ENCODE data around the gene RYK. TPM values are rescaled to one million over a fixed set of nuclear protein-coding genes. Genes with fewer than 3 reads are reported as not detected.

The RYK gene
- total RNA-seq, 1 experiment from 2014 or later, result 60.6 TPM

GRCh38 chr3:134236505-134237170 lies 14.0 kb downstream of the RYK start:
- Histone ChIP-seq H2BK12ac (ENCODE audit: insufficient read length, low read depth, low read length) (no peak overlapping the region), H2BK20ac (ENCODE audit: low read depth, low read length, poor library complexity, severe bottlenecking) (no peak overlapping the region), H3K4me2 (ENCODE audit: insufficient read depth, insufficient read length, low read length) (no peak overlapping the region), H3K27ac (ENCODE audit: insufficient read length, low read depth, low read length) (no peak overlapping the region), H4K91ac (ENCODE audit: insufficient read length, low read depth, low read length) (no peak overlapping the region), H2AFZ (ENCODE audit: low read length) (no peak overlapping the region), H2BK15ac (ENCODE audit: low read depth, low read length) (no peak overlapping the region), H3K4me1 (ENCODE audit: insufficient read depth, low read length) (no peaks in the 10 kb centered on the region; the same call in 1 of the 2 replicates), H2BK5ac (ENCODE audit: insufficient read length, low read length) (no peak overlapping the region), H3K23me2 (ENCODE audit: insufficient read length, low read depth, low read length, poor library complexity, severe bottlenecking) (no peaks in the 10 kb centered on the region), H3K56ac (ENCODE audit: insufficient read length, low read depth, low read length) (no peak overlapping the region), H3K4ac (ENCODE audit: low read depth, low read length) (no peak overlapping the region), H4K8ac (replicated peaks; ENCODE audit: insufficient read length, low read depth, low read length) (no peak overlapping the region), H3K18ac (ENCODE audit: insufficient read length, low read depth, low read length) (no peak overlapping the region), H2BK120ac (ENCODE audit: low read depth, low read length, poor library complexity, severe bottlenecking) (no peak overlapping the region), H4K20me1 (ENCODE audit: control insufficient read depth, insufficient read depth, insufficient read length) (no peaks in the 10 kb centered on the region), H3K14ac (ENCODE audit: insufficient read depth, low read length) (no peak overlapping the region), H3K79me2 (ENCODE audit: insufficient read depth, low read length) (peaks cover 37% of the 10 kb centered on the region; the same call in 1 of the 2 replicates), H3K23ac (ENCODE audit: insufficient read length, low read depth, low read length) (no peak overlapping the region), H3K9ac (ENCODE audit: extremely low read depth, insufficient read length, low read length) (no peak overlapping the region), H3T11ph (ENCODE audit: low read length) (no peak overlapping the region), H3K27me3 (ENCODE audit: insufficient read depth, low read length) (no peaks in the 10 kb centered on the region), H3K9me3 (ENCODE audit: control insufficient read depth, low read depth, low read length) (no peaks in the 10 kb centered on the region), H4K5ac (ENCODE audit: insufficient read length, low read depth, low read length) (no peak overlapping the region), H2AK5ac (ENCODE audit: insufficient read length, low read length) (no peak overlapping the region), H3K79me1 (ENCODE audit: insufficient read depth, low read depth, low read length, poor library complexity, severe bottlenecking) (peaks cover 7% of the 10 kb centered on the region)
- Mint-ChIP-seq H3K9me3 (no peaks in the 10 kb centered on the region), H3K4me1 (peaks cover 38 to 45% of the 10 kb centered on the region in 2 experiments), H3K4me3 (no peak overlapping the region), H3K27ac (peak overlapping the region in 2 of 3 experiments; percentile 24 to 36; a peak in 1 of 7 replicates), H3K27me3 (ENCODE audit: low read depth) (no peaks in the 10 kb centered on the region), H3K36me3 (ENCODE audit: insufficient read depth in 1 of 3, low read depth in 3 of 3) (peaks cover 0 to 4% (median 0%) of the 10 kb centered on the region in 3 experiments; a peak in 2 of 7 replicates)
- no peak for DNase-seq
- no peak for TF ChIP-seq CTCF (conservative IDR thresholded peaks at IDR 0.05)
- no CpG with 5 or more reads among the region's 3 CpGs for WGBS (ENCODE audit: extremely low coverage, insufficient read length, low lambda C conversion rate)
